Mesenchymal stem cell (in vitro differentiated cells and primary cell): ENCODE results near the gene NLGN4Y.

ENCODE experiments used
- DNase-seq: peaks from one replicate; pipeline ENCODE4 v3.0.0-alpha.2; 2013
- H2AFZ ChIP-seq: one replicate; pipeline ENCODE4 v1.6.1; 2013; ENCODE audit warnings: low read depth, mild to moderate bottlenecking, control low read depth, inconsistent platforms, low read length, moderate library complexity
- H2AK5ac ChIP-seq: 2 replicates; pipeline ENCODE4 v1.6.1; 2013; ENCODE audit warnings: low read length, moderate library complexity, mild to moderate bottlenecking, inconsistent platforms; ENCODE audit not compliant: severe bottlenecking
- H2BK120ac ChIP-seq: one replicate; pipeline ENCODE4 v1.6.1; 2013; ENCODE audit warnings: low read depth, mild to moderate bottlenecking, inconsistent platforms, low read length, moderate library complexity
- H2BK12ac ChIP-seq, 2 experiments: one replicate each; pipeline ENCODE4 v1.6.1; 2013; ENCODE audit warnings: inconsistent platforms in 2 of 2, low read length in 2 of 2, mild to moderate bottlenecking in 2 of 2, moderate library complexity in 2 of 2, control low read depth in 1 of 2
- H2BK15ac ChIP-seq: one replicate; pipeline ENCODE4 v1.6.1; 2013; ENCODE audit warnings: mild to moderate bottlenecking, low read depth, inconsistent platforms; ENCODE audit not compliant: poor library complexity, severe bottlenecking
- H2BK5ac ChIP-seq: 2 replicates; pipeline ENCODE4 v1.6.1; 2013; ENCODE audit warnings: low read depth, mild to moderate bottlenecking, low read length, control low read depth, inconsistent platforms; ENCODE audit not compliant: poor library complexity, severe bottlenecking
- H3K14ac ChIP-seq, 2 experiments: one replicate each; pipeline ENCODE4 v1.6.1; 2013; ENCODE audit warnings: inconsistent platforms in 2 of 2, low read length in 2 of 2, control low read depth in 1 of 2, mild to moderate bottlenecking in 1 of 2, moderate library complexity in 1 of 2
- H3K18ac ChIP-seq, 2 experiments: one replicate each; pipeline ENCODE4 v1.6.1; 2013; ENCODE audit warnings: inconsistent platforms in 2 of 2, low read length in 2 of 2, control low read depth in 1 of 2, low read depth in 1 of 2, mild to moderate bottlenecking in 1 of 2
- H3K23ac ChIP-seq, 2 experiments: one replicate each; pipeline ENCODE4 v1.6.1; 2013; ENCODE audit warnings: inconsistent platforms in 2 of 2, low read length in 2 of 2, mild to moderate bottlenecking in 2 of 2, moderate library complexity in 2 of 2, control low read depth in 1 of 2
- H3K27ac ChIP-seq: 2 replicates; pipeline ENCODE4 v1.5.1; 2013; ENCODE audit warnings: mild to moderate bottlenecking, moderate library complexity, low read length, control low read depth, inconsistent platforms; ENCODE audit not compliant: poor library complexity, severe bottlenecking
- H3K27me3 ChIP-seq, 2 experiments: 2 replicates each; pipeline versions ENCODE4 v1.6.1 to v1.7.0; 2013; ENCODE audit warnings: low read length in 2 of 2, mild to moderate bottlenecking in 2 of 2, moderate library complexity in 2 of 2, control low read depth in 1 of 2, inconsistent platforms in 1 of 2; ENCODE audit not compliant: control insufficient read depth in 1 of 2, insufficient read depth in 1 of 2
- H3K36me3 ChIP-seq, 2 experiments: 2 replicates each; pipeline versions ENCODE4 v1.6.1 to v1.7.0; 2013; ENCODE audit warnings: low read length in 2 of 2, control low read depth in 1 of 2, inconsistent platforms in 1 of 2, low read depth in 1 of 2, mild to moderate bottlenecking in 1 of 2; ENCODE audit not compliant: insufficient read depth in 2 of 2, control insufficient read depth in 1 of 2
- H3K4ac ChIP-seq, 2 experiments: one replicate each; pipeline ENCODE4 v1.6.1; 2013; ENCODE audit warnings: inconsistent platforms in 2 of 2, low read length in 2 of 2, mild to moderate bottlenecking in 2 of 2, moderate library complexity in 2 of 2, control low read depth in 1 of 2, low read depth in 1 of 2
- H3K4me1 ChIP-seq: 2 replicates; pipeline ENCODE4 v1.6.1; 2013; ENCODE audit warnings: low read depth, low read length, control low read depth; ENCODE audit not compliant: control insufficient read depth, insufficient read depth
- H3K4me2 ChIP-seq: 2 replicates; pipeline ENCODE4 v1.6.1; 2013; ENCODE audit warnings: low read length, mild to moderate bottlenecking, inconsistent platforms; ENCODE audit not compliant: poor library complexity, severe bottlenecking
- H3K4me3 ChIP-seq, 2 experiments: 2 replicates each; pipeline versions ENCODE4 v1.5.1 to v1.7.0; 2013; ENCODE audit warnings: low read length in 2 of 2, mild to moderate bottlenecking in 2 of 2, control low read depth in 1 of 2, low read depth in 1 of 2; ENCODE audit not compliant: insufficient read depth in 1 of 2
- H3K79me1 ChIP-seq: replicated peaks from 2 replicates; pipeline ENCODE4 v1.6.1; 2013; ENCODE audit warnings: mild to moderate bottlenecking, control low read depth, low read length, inconsistent platforms; ENCODE audit not compliant: poor library complexity, severe bottlenecking
- H3K9ac ChIP-seq: 2 replicates; pipeline ENCODE4 v1.7.0; 2013; ENCODE audit warnings: mild to moderate bottlenecking, low read length, moderate library complexity
- H3K9me3 ChIP-seq: 2 replicates; pipeline ENCODE4 v1.7.0; 2013; ENCODE audit warnings: mild to moderate bottlenecking, low read length; ENCODE audit not compliant: control insufficient read depth
- H4K8ac ChIP-seq: one replicate; pipeline ENCODE4 v1.6.1; 2013; ENCODE audit warnings: inconsistent platforms, mild to moderate bottlenecking, low read length, moderate library complexity
- H4K91ac ChIP-seq: one replicate; pipeline ENCODE4 v1.6.1; 2013; ENCODE audit warnings: mild to moderate bottlenecking, low read length, inconsistent platforms
- WGBS: methylation state at CpG from one replicate; pipeline ENCODE4 v1.1.7; 2013; ENCODE audit warnings: mixed read lengths; 5-methylcytosine and 5-hydroxymethylcytosine counted together

NLGN4Y gene

DNA sequence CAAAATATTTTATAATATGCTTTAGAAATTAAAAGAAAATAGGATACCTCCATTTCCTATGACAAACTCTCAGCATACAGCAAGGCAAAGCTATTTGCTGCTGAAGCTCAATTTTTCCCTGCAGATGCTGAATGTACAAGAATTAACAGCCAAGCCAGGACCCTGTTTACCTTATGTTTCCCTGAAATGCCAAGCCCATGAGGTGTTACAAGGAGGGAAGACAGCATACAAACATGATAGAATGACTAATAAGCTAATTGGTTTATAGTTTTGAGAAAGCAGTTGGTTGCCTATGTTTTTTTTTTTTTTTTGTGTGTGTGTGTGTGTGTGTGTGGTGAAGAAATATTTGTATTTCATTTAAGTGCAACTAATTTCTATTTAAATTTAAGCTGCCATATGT, 113.2 kb downstream of the NLGN4Y start:
- Histone ChIP-seq H3K4ac (no peak overlapping the region), H3K9ac (no peak overlapping the region), H3K27ac (no peak overlapping the region), H2AFZ (no peak overlapping the region), H3K18ac (no peak overlapping the region), H4K91ac (no peak overlapping the region), H3K4me3 (no peak overlapping the region), H2BK15ac (no peak overlapping the region), H2AK5ac (no peak overlapping the region), H3K4me1 (no peaks in the 10 kb centered on the region), H4K8ac (no peak overlapping the region), H3K4me2 (no peak overlapping the region), H3K79me1 (peaks cover 1% of the 10 kb centered on the region), H3K36me3 (no peaks in the 10 kb centered on the region), H3K9me3 (no peaks in the 10 kb centered on the region), H3K27me3 (no peaks in the 10 kb centered on the region), H3K23ac (no peak overlapping the region), H2BK12ac (no peak overlapping the region), H2BK120ac (no peak overlapping the region), H3K14ac (no peak overlapping the region), H2BK5ac (no peak overlapping the region)
- peak; percentile 9 for DNase-seq

DNA sequence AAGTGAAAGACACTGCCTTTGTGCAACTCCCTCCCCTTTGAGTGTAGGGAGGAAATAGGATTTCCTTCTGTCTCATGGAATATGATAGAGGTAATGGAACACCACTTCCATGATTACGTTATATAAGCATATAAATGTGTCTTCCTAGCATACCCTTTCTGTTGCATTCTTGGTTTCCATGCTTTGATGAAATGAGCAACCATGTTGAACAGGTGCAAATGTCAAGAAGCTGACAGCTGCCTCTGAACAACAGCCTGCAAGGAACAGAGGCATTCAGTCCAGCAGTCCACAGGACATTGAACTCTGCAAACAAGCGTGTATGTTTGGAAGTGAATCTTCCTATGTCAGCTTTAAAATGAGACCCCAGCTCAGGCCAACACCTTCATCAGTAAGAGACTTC, 117.5 kb downstream of the NLGN4Y start:
- Histone ChIP-seq H3K23ac (no peak overlapping the region), H3K14ac (no peak overlapping the region), H3K27me3 (no peaks in the 10 kb centered on the region), H2BK5ac (no peak overlapping the region), H3K36me3 (no peaks in the 10 kb centered on the region), H2BK12ac (no peak overlapping the region), H2BK120ac (no peak overlapping the region), H3K4me1 (no peaks in the 10 kb centered on the region), H3K4me2 (no peak overlapping the region), H2BK15ac (no peak overlapping the region), H3K9me3 (no peaks in the 10 kb centered on the region), H3K79me1 (peaks cover 3% of the 10 kb centered on the region), H4K8ac (no peak overlapping the region), H2AK5ac (no peak overlapping the region), H3K9ac (no peak overlapping the region), H4K91ac (no peak overlapping the region), H3K4ac (no peak overlapping the region), H3K4me3 (no peak overlapping the region), H3K27ac (no peak overlapping the region), H2AFZ (no peak overlapping the region), H3K18ac (no peak overlapping the region)
- no CpG with 5 or more reads among the region's 2 CpGs for WGBS
- no peak for DNase-seq

DNA sequence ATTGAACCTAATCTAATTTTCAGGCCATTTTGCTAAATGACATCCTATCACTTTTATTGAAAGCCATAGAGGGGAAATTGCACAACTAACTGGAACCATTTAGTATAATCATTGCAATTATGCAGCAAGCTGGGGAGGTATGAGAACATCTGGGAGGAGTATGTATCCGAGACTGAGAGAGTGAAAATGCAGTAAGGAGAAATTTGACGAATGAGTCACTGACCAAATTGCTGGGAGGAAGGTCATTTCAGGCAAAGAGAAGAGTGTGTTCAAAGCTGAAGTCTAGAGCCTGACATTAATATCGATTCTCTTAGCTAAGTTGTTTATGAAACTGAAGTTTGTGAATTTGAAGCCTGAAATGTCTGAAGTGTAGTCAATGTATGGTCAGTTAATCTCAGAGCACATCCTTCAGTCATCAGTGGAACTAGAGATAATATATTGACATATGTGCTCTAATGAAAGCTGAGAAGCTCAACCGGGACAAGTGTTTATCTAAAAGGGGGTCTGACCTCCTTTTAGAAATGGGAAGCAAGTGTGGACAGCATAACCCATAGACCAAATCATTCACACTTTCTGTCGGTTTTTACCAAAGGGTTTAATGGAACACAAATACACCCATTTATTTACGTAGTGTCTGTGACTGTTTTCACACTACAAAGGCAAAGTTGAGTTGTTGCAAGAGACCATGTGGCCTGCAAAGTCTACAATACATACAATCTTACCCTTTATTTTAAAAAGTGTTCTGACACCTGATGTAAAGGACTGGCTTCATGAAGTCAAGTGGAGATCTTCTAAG, 120.0 kb downstream of the NLGN4Y start:
- peaks cover 3% of the 10 kb centered on the region for H3K79me1 ChIP-seq
- no peaks in the 10 kb centered on the region for H3K4me1 ChIP-seq
- no peak overlapping the region for H3K23ac ChIP-seq
- H2BK120ac ChIP-seq, result no peak overlapping the region
- no peaks in the 10 kb centered on the region for H3K36me3 ChIP-seq
- H3K9me3 ChIP-seq, result no peaks in the 10 kb centered on the region
- H2BK15ac ChIP-seq, result no peak overlapping the region
- H2AK5ac ChIP-seq, result no peak overlapping the region
- no peak overlapping the region for H3K4ac ChIP-seq
- H3K18ac ChIP-seq, result no peak overlapping the region
- no peak overlapping the region for H4K91ac ChIP-seq
- no peak overlapping the region for H3K4me3 ChIP-seq
- H3K27me3 ChIP-seq, result no peaks in the 10 kb centered on the region
- no peak overlapping the region for H3K4me2 ChIP-seq
- no peak overlapping the region for H4K8ac ChIP-seq
- WGBS, result 18% methylated on average over 5 of the region's 6 CpGs
- DNase-seq, result peak; percentile 78
- H3K27ac ChIP-seq, result peak overlapping the region; percentile 35
- H3K14ac ChIP-seq, result no peak overlapping the region
- no peak overlapping the region for H3K9ac ChIP-seq
- H2AFZ ChIP-seq, result no peak overlapping the region
- no peak overlapping the region for H2BK5ac ChIP-seq
- no peak overlapping the region for H2BK12ac ChIP-seq

DNA sequence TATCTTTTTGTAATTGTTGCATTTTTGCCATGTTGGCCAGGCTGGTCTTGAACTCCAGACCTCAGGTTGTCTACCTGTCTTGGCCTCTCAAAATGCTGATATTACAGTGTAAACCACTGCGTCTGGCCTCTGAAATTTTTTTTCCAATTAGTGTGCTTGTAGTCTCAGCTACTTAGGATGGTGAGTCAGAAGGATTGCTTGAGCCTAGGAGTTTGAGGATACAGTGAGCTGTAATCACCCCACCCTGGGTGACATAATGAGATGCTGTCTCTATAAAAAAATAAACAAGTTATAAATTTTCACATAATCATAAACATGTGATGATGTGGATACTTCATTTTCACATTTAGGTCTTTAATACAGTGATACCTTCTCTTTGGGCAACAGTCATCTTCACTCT, 154.9 kb downstream of the NLGN4Y start:
- Histone ChIP-seq H3K79me1 (no peaks in the 10 kb centered on the region), H3K4me3 (no peak overlapping the region), H2BK5ac (no peak overlapping the region), H4K8ac (no peak overlapping the region), H3K9me3 (no peaks in the 10 kb centered on the region), H3K23ac (no peak overlapping the region), H2BK15ac (no peak overlapping the region), H2AFZ (no peak overlapping the region), H2AK5ac (no peak overlapping the region), H3K27ac (no peak overlapping the region), H3K14ac (no peak overlapping the region), H3K36me3 (no peaks in the 10 kb centered on the region), H3K4me1 (no peaks in the 10 kb centered on the region), H2BK120ac (no peak overlapping the region), H3K9ac (no peak overlapping the region), H3K4me2 (no peak overlapping the region), H3K4ac (no peak overlapping the region), H3K27me3 (no peaks in the 10 kb centered on the region), H3K18ac (no peak overlapping the region), H2BK12ac (no peak overlapping the region), H4K91ac (no peak overlapping the region)
- DNase-seq, result peak; percentile 9
- WGBS, result 67% methylated on average over 1 of the region's 1 CpG
